K562 (cell line): ENCODE data around the gene GABRB3.

Source experiments
- GABPB2 ChIP-seq: fragments of 250-450 bp; sonication (Bioruptor Pico); conservative IDR thresholded peaks from 2 replicates; pipeline ENCODE4 v1.5.1; 2021; ENCODE audit warnings: mild to moderate bottlenecking
- KDM5B ChIP-seq: fragments of 200-600 bp; sonication (generic); IDR thresholded peaks from 2 replicates; pipeline ENCODE4 v1.6.1; 2012; ENCODE audit warnings: low read depth, mild to moderate bottlenecking, moderate library complexity, low read length, control low read depth, inconsistent platforms; ENCODE audit not compliant: insufficient replicate concordance
- NCOA6 ChIP-seq: fragments of 450-650 bp; IDR thresholded peaks from 2 replicates; pipeline ENCODE4 v1.6.1; 2017; ENCODE audit warnings: mild to moderate bottlenecking
- RAD21 ChIP-seq, 2 experiments: fragments of 250-450 bp in 1 of 2; fragments of 450-650 bp in 1 of 2; sonication (Bioruptor Pico) in 1 of 2; formaldehyde crosslinking in 1 of 2; IDR thresholded peaks in 1 of 2; conservative IDR thresholded peaks in 1 of 2; 2 replicates each; pipeline versions ENCODE4 v1.4.0 to v1.8.0; 2020 to 2022; ENCODE audit warnings: mild to moderate bottlenecking in 2 of 2, moderate library complexity in 1 of 2

DNA sequence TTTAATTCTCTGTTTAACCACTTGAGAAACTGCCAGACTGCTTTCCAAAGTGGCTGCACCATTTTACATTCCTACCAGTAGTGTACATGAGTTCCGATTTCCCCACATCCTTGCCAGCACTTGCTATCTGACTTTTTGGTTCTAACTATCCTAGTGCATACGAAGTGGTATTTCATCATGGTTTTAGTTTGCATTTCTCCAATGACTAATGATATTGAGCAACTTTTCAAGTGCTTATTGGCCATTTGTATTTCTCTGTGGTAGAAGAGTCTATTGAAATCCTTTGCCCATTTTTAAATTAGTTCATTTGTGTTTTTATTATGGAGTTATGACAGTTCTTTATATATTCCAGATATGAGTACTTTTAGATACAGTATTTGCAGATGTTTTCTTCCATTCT is 247.8 kb downstream of the GABRB3 start:
- TF ChIP-seq GABPB2 (no peak), NCOA6 (no peak), KDM5B (no peak), RAD21 (CRISPR knock-in tag; conservative IDR thresholded peaks at IDR 0.05 in 1 of 2, IDR thresholded peaks at IDR 0.05 in 1 of 2) (no peak)
